Measurements from ENCODE around the gene GNAZ.

DNA sequence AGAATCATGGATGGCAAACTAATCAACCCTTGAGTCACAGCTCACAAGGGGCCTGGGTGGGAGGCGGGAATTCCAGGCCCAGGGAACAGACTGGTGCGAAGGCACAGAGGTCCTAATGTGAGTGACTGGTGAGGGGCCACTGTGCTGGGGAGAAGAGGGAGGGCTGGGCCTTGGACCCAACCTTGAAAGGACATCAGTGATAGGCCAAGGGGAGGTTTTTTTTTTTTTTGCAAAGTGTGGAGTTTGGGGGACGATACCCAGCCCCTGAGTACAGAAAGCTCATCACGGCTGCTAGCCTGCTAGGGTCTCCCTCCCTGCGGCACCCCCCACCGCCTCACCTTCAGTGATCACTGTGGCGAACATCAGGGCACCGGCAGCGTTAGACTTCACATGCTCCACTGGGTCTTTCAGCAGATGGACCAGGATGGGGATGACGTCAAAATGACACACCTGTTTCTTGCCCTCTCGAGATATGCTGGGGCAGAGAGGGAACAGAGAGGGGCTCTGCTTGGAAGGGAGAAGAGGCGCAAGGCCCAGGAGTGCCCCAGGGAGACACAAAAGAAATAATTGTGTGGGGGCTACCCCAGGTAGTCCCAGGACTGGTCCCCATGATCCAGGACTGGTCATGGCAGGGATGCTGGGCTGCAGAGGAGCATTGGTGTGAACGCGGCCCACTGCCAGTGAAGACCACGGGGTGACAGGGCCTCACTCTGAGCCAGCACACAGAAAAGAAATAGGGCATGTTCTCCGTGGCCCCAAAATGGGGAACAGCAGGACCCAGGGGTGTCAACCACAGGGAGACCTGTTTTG is 8.6 kb upstream of the GNAZ start:
- TF ChIP-seq POLR2AphosphoS5 (IDR thresholded peaks at IDR 0.05; ENCODE audit: borderline replicate concordance, low read depth, low read length) (no peak), EZH2 (IDR thresholded peaks at IDR 0.05) (no peak)
